PC-3 (cell line): ENCODE data around the gene FOXP4. TPM values are rescaled to one million over a fixed set of nuclear protein-coding genes. Genes with fewer than 3 reads are reported as not detected.

Experiments used
- ATAC-seq: fragments of 200-7000 bp; cut with Tn5 transposase; 2 replicates; pipeline ENCODE4 v1.9.1; 2020; ENCODE audit warnings: mild to moderate bottlenecking, moderate library complexity
- BruUV-seq: library from RNA; stranded (reverse); fragments of 400-500 nt; replicated peaks from 2 replicates; lab custom pipeline; 2021; lab: Mats Ljungman, UMichigan
- CTCF ChIA-PET: fragments of 300-600 bp; sonication (Branson Sonifier 250); formaldehyde crosslinking; loops from one replicate; lab custom pipeline; 2022; ENCODE audit warnings: antibody characterized with exemption; lab: Charles Lee
- POLR2A ChIA-PET: fragments of 300-600 bp; sonication (Branson Sonifier 250); formaldehyde crosslinking; loops from one replicate; lab custom pipeline; 2022; ENCODE audit warnings: antibody characterized with exemption; ENCODE audit not compliant: unreplicated experiment; lab: Charles Lee
- DNase-seq: peaks from one replicate; pipeline ENCODE4 v3.0.0-alpha.2; 2015
- H2AFZ ChIP-seq: fragments of 300-600 bp; sonication (generic); 2 replicates; pipeline ENCODE4 v1.6.0; 2016; ENCODE audit warnings: antibody characterized with exemption, low read length
- H3F3A ChIP-seq: fragments of 300-600 bp; sonication (generic); one replicate; pipeline ENCODE4 v1.6.0; 2017; ENCODE audit warnings: antibody characterized with exemption, low read length, control low read depth, mild to moderate bottlenecking; ENCODE audit not compliant: unreplicated experiment
- H3K27ac ChIP-seq: fragments of 300-600 bp; sonication (generic); 2 replicates; pipeline ENCODE4 v1.5.1; 2016; ENCODE audit warnings: mild to moderate bottlenecking, low read length
- H3K27me3 ChIP-seq: fragments of 300-600 bp; sonication (generic); 2 replicates; pipeline ENCODE4 v1.6.1; 2016; ENCODE audit warnings: low read length, mixed read lengths
- H3K36me3 ChIP-seq: fragments of 300-600 bp; sonication (generic); 2 replicates; pipeline ENCODE4 v1.6.1; 2016; ENCODE audit warnings: low read depth, mixed run types, low read length, mixed read lengths
- H3K4me1 ChIP-seq: fragments of 300-600 bp; sonication (generic); 2 replicates; pipeline ENCODE4 v1.5.1; 2016; ENCODE audit warnings: low read length; ENCODE audit not compliant: insufficient read depth
- H3K4me2 ChIP-seq: fragments of 300-600 bp; sonication (generic); 2 replicates; pipeline ENCODE4 v1.6.0; 2016; ENCODE audit warnings: low read length
- H3K4me3 ChIP-seq: fragments of 300-600 bp; sonication (generic); 2 replicates; pipeline ENCODE4 v1.5.1; 2016; ENCODE audit warnings: mild to moderate bottlenecking, low read length, mixed read lengths
- H3K79me2 ChIP-seq: fragments of 300-600 bp; sonication (generic); 2 replicates; pipeline ENCODE4 v1.6.1; 2017; ENCODE audit warnings: low read length, mixed read lengths
- H3K9ac ChIP-seq: fragments of 300-600 bp; sonication (generic); 2 replicates; pipeline ENCODE4 v1.6.0; 2016; ENCODE audit warnings: mild to moderate bottlenecking, low read length
- H3K9me2 ChIP-seq: fragments of 300-600 bp; sonication (generic); replicated peaks from 2 replicates; pipeline ENCODE4 v1.6.1; 2016; ENCODE audit warnings: mixed run types, low read length, mixed read lengths
- H3K9me3 ChIP-seq: fragments of 300-600 bp; sonication (generic); 2 replicates; pipeline ENCODE4 v1.6.1; 2016; ENCODE audit warnings: low read length, mixed read lengths
- H4K20me1 ChIP-seq: fragments of 300-600 bp; sonication (generic); 2 replicates; pipeline ENCODE4 v1.6.1; 2016; ENCODE audit warnings: low read length, mixed read lengths
- EZH2 ChIP-seq: fragments of 300-600 bp; sonication (generic); IDR thresholded peaks from one replicate; pipeline ENCODE4 v1.6.1; 2017; ENCODE audit warnings: antibody characterized with exemption, mild to moderate bottlenecking, low read length; ENCODE audit not compliant: unreplicated experiment
- EZH2phosphoT487 ChIP-seq: fragments of 300-600 bp; sonication (generic); IDR thresholded peaks from 2 replicates; pipeline ENCODE4 v1.6.1; 2018; ENCODE audit warnings: mild to moderate bottlenecking, antibody characterized with exemption, low read length, borderline replicate concordance
- intact Hi-C: fragments of 100-400 bp; cut with micrococcal nuclease; formaldehyde crosslinking; loops from 2 replicates; pipeline ENCODE4 v1.9.0; 2023
- total RNA-seq: library from RNA; depleted of rRNA; stranded (reverse); fragments of >200 nt; gene quantifications from 2 replicates; pipeline ENCODE4 v1.2.3, GENCODE V29; 2014
- TF ChIP-seq, protein P1 (sequence below): fragments of 300-600 bp; sonication (generic); conservative IDR thresholded peaks from 2 replicates; pipeline ENCODE4 v1.5.1; 2017; ENCODE audit warnings: antibody characterized with exemption, low read depth, mild to moderate bottlenecking, low read length

Gene FOXP4
- total RNA-seq, 1 experiment from 2014 or later = 6.7 TPM

DNA sequence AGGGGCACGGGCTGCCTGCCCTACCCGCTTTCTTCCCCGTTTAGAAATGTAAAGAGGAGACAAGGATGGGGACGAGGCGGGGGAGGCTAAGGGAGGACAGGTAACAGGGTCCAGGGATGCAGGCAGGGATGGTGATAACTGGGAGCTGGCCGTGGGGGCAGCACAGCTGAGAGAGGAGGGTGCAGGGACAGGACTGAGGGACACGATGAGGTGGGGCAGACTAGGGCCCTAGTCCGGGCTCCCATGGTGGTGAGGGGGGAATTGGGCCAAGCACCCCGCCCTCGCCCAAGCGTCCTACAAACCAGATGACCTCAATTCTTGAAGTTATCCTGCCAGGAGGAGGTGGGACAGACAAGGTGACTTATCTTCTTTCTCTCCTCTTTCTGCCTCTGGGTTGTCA lies 47.7 kb downstream of the FOXP4 start:
- Histone ChIP-seq H3F3A (no peaks in the 10 kb centered on the region), H3K36me3 (peaks cover 4% of the 10 kb centered on the region; the same call in 1 of the 2 replicates), H3K79me2 (no peaks in the 10 kb centered on the region), H3K4me1 (no peaks in the 10 kb centered on the region), H3K4me2 (no peak overlapping the region), H3K4me3 (no peak overlapping the region), H3K27ac (no peak overlapping the region), H3K9me2 (no peaks in the 10 kb centered on the region), H3K9me3 (no peaks in the 10 kb centered on the region), H4K20me1 (no peaks in the 10 kb centered on the region), H2AFZ (no peak overlapping the region), H3K9ac (no peak overlapping the region), H3K27me3 (no peaks in the 10 kb centered on the region)
- intact Hi-C loops = no loop called here
- ChIA-PET POLR2A (no interaction called here), CTCF (no interaction called here)
- DNase-seq (no peak), ATAC-seq (no peak)
- no TSS peak for BruUV-seq
- TF ChIP-seq, protein P1, sequence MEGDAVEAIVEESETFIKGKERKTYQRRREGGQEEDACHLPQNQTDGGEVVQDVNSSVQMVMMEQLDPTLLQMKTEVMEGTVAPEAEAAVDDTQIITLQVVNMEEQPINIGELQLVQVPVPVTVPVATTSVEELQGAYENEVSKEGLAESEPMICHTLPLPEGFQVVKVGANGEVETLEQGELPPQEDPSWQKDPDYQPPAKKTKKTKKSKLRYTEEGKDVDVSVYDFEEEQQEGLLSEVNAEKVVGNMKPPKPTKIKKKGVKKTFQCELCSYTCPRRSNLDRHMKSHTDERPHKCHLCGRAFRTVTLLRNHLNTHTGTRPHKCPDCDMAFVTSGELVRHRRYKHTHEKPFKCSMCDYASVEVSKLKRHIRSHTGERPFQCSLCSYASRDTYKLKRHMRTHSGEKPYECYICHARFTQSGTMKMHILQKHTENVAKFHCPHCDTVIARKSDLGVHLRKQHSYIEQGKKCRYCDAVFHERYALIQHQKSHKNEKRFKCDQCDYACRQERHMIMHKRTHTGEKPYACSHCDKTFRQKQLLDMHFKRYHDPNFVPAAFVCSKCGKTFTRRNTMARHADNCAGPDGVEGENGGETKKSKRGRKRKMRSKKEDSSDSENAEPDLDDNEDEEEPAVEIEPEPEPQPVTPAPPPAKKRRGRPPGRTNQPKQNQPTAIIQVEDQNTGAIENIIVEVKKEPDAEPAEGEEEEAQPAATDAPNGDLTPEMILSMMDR = no peak
- TF ChIP-seq EZH2phosphoT487 = no peak
- no peak for TF ChIP-seq EZH2

DNA sequence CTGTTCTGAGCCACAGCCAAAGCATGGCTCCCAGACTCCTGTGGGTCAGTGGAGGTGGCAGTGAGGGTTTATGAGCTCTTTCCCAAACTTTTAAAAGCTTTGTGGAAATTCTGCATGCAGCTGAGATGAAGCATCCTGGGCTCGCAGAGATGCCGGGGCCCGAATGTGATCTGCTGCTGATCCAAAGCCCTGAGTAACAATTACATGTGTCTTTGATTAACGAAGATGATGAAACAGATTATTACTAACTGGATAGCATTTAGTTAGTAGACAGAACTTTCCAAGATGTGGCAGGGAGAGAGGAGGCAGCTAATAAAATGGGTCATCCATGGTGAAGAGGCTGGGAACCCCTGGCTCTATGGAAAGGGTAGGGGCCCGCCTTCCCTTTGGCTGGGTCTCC lies 48.1 kb downstream of the FOXP4 start:
- intact Hi-C loops = no loop called here
- no peaks in the 10 kb centered on the region for H3K4me1 ChIP-seq
- H3K4me2 ChIP-seq = no peak overlapping the region
- CTCF ChIA-PET = interaction anchor here (0.5 kb wide), 1 partner anchor 229 kb away, joined by 3 read pairs; no protein-coding TSS in a partner anchor
- DNase-seq (no peak), ATAC-seq (no peak)
- BruUV-seq = no TSS peak
- no peaks in the 10 kb centered on the region for H3K27me3 ChIP-seq
- TF ChIP-seq EZH2 (no peak), EZH2phosphoT487 (no peak)
- TF ChIP-seq, protein P1 = no peak
- H3K36me3 ChIP-seq = peaks cover 4% of the 10 kb centered on the region; the same call in 1 of the 2 replicates
- H3K9ac ChIP-seq = no peak overlapping the region
- no peak overlapping the region for H3K4me3 ChIP-seq
- POLR2A ChIA-PET = no interaction called here
- no peak overlapping the region for H3K27ac ChIP-seq
- H3K79me2 ChIP-seq = no peaks in the 10 kb centered on the region
- H3K9me3 ChIP-seq = no peaks in the 10 kb centered on the region
- H4K20me1 ChIP-seq = no peaks in the 10 kb centered on the region
- no peak overlapping the region for H2AFZ ChIP-seq
- H3F3A ChIP-seq = no peaks in the 10 kb centered on the region
- no peaks in the 10 kb centered on the region for H3K9me2 ChIP-seq

DNA sequence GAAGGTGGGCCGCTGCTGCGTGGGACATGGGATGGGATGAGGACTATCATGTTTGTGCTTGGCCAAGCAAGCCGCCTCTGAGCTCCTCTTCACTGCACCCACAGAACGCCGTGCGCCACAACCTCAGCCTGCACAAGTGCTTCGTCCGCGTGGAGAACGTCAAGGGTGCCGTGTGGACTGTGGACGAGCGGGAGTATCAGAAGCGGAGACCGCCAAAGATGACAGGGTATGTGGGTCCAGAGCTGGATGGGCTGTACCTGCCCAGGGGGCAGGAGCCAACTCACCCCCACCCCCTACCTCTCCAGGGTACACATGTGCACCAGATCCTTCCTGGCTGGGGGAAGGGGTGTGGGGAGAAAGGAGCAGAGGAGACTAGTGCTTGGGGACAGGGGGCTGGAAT lies 48.6 kb downstream of the FOXP4 start:
- POLR2A ChIA-PET = no interaction called here

More for the DNA sequence above, 48.6 kb downstream of the FOXP4 start:
- intact Hi-C loops = no loop called here
- no peaks in the 10 kb centered on the region for H3F3A ChIP-seq
- H3K9ac ChIP-seq = no peak overlapping the region
- no peak for DNase-seq
- no peaks in the 10 kb centered on the region for H3K9me3 ChIP-seq
- no peak overlapping the region for H3K27ac ChIP-seq
- peaks cover 4% of the 10 kb centered on the region; the same call in 1 of the 2 replicates for H3K36me3 ChIP-seq
- no peaks in the 10 kb centered on the region for H3K79me2 ChIP-seq
- H2AFZ ChIP-seq = no peak overlapping the region
- no peak for ATAC-seq
- TF ChIP-seq, protein P1 = no peak
- no peak for TF ChIP-seq EZH2phosphoT487
- TF ChIP-seq EZH2 = no peak
- H3K4me3 ChIP-seq = no peak overlapping the region
- H3K4me1 ChIP-seq = no peaks in the 10 kb centered on the region
- H3K9me2 ChIP-seq = no peaks in the 10 kb centered on the region
- no peak overlapping the region for H3K4me2 ChIP-seq
- CTCF ChIA-PET = interaction anchor here (0.5 to 0.6 kb wide), 2 partner anchors 17 to 230 kb away, joined by 3 read pairs; no protein-coding TSS in a partner anchor
- no peaks in the 10 kb centered on the region for H3K27me3 ChIP-seq
- H4K20me1 ChIP-seq = no peaks in the 10 kb centered on the region
- no TSS peak for BruUV-seq
